HepG2 (cell line): ENCODE data around the gene KCNH8. TPM values are rescaled to one million over a fixed set of nuclear protein-coding genes. Genes with fewer than 3 reads are reported as not detected.

ENCODE experiments used
- ATAC-seq: fragments of 200-7000 bp; cut with Tn5 transposase; 3 replicates; pipeline ENCODE4 v1.9.1; 2020; ENCODE audit warnings: mild to moderate bottlenecking, moderate library complexity
- BruUV-seq: library from RNA; stranded (reverse); fragments of 400-500 nt; replicated peaks from 2 replicates; lab custom pipeline; 2021; lab: Mats Ljungman, UMichigan
- CTCF ChIA-PET: fragments of 300-600 bp; formaldehyde crosslinking; extraction: SDS; loops from one replicate; lab custom pipeline; 2021; ENCODE audit warnings: low total read pairs, inconsistent platforms, low intra/inter-chr PET ratio; lab: Yijun Ruan, JAX
- POLR2A ChIA-PET: fragments of 350-600 bp; sonication (Branson Sonifier 250); formaldehyde crosslinking; loops from one replicate; lab custom pipeline; 2020; ENCODE audit warnings: antibody characterized with exemption, inconsistent platforms; lab: Yijun Ruan, JAX
- DNase-seq: peaks from one replicate; pipeline ENCODE4 v3.0.0-alpha.2; 2015; ENCODE audit warnings: low spot score
- FAIRE-seq: peaks from 3 replicates; lab custom pipeline; 2011; peaks lifted over from hg19 to GRCh38; lab: Jason Lieb, UNC
- H2AFZ ChIP-seq: one replicate; pipeline ENCODE4 v1.6.1; 2011; ENCODE audit warnings: low read length, inconsistent platforms
- H3K27ac ChIP-seq: fragments of 300-600 bp; 3 replicates; pipeline ENCODE4 v1.8.0; 2011; ENCODE audit warnings: mixed run types, mild to moderate bottlenecking, mixed read lengths, low read length, inconsistent platforms; ENCODE audit not compliant: insufficient read depth; ENCODE audit errors: extremely low read length
- H3K27me3 ChIP-seq, 2 experiments: fragments of 200-600 bp in 1 of 2; 2 replicates in 1 of 2; 3 replicates in 1 of 2; pipeline versions ENCODE4 v1.6.0 to v1.8.0; 2011; ENCODE audit warnings: low read length in 2 of 2, mild to moderate bottlenecking in 2 of 2, moderate library complexity in 2 of 2, inconsistent platforms in 1 of 2; ENCODE audit not compliant: insufficient read depth in 2 of 2, control insufficient read depth in 1 of 2
- H3K36me3 ChIP-seq, 2 experiments: fragments of 200-600 bp in 1 of 2; replicated peaks in 1 of 2; 2 replicates in 1 of 2; 3 replicates in 1 of 2; pipeline versions ENCODE4 v1.5.1 to v1.8.0; 2011; ENCODE audit warnings: low read length in 2 of 2, inconsistent platforms in 1 of 2; ENCODE audit not compliant: insufficient read depth in 2 of 2, control insufficient read depth in 1 of 2
- H3K4me1 ChIP-seq: 2 replicates; pipeline ENCODE4 v1.5.1; 2012; ENCODE audit warnings: low read length, inconsistent platforms; ENCODE audit not compliant: insufficient read depth
- H3K4me2 ChIP-seq: 2 replicates; pipeline ENCODE4 v1.6.0; 2011; ENCODE audit warnings: low read depth, low read length, inconsistent platforms
- H3K4me3 ChIP-seq, 3 experiments: fragments of 200-600 bp in 1 of 3; sonication (generic), shearing (Covaris generic) in 1 of 3; replicated peaks in 1 of 3; 2 replicates each; pipeline ENCODE4 v1.5.1; 2011 to 2016; ENCODE audit warnings: low read length in 3 of 3, inconsistent platforms in 2 of 3, low read depth in 2 of 3, mild to moderate bottlenecking in 2 of 3, control low read depth in 1 of 3, mixed read lengths in 1 of 3; ENCODE audit not compliant: insufficient read depth in 1 of 3
- H3K79me2 ChIP-seq: one replicate; pipeline ENCODE4 v1.6.1; 2011; ENCODE audit warnings: low read length, inconsistent platforms; ENCODE audit not compliant: insufficient read depth
- H3K9ac ChIP-seq: 2 replicates; pipeline ENCODE4 v1.6.0; 2011; ENCODE audit warnings: mild to moderate bottlenecking, low read depth, low read length, inconsistent platforms; ENCODE audit not compliant: insufficient read depth
- H3K9me3 ChIP-seq: 2 replicates; pipeline ENCODE4 v1.5.1; 2012; ENCODE audit warnings: mild to moderate bottlenecking, low read length
- H4K20me1 ChIP-seq: 2 replicates; pipeline ENCODE4 v1.6.0; 2011; ENCODE audit warnings: inconsistent platforms, mild to moderate bottlenecking, low read length, moderate library complexity; ENCODE audit not compliant: insufficient read depth
- ATF7 ChIP-seq, 2 experiments: fragments of 450-650 bp in 1 of 2; sonication (generic) in 1 of 2; formaldehyde crosslinking in 1 of 2; IDR thresholded peaks; 2 replicates each; pipeline versions ENCODE4 v1.4.0 to v1.6.1; 2016 to 2020; ENCODE audit warnings: antibody characterized with exemption in 1 of 2, mild to moderate bottlenecking in 1 of 2, missing genetic modification reagents in 1 of 2
- BRCA1 ChIP-seq: sonication (generic); formaldehyde crosslinking; IDR thresholded peaks from 2 replicates; pipeline ENCODE4 v1.4.0; 2020; ENCODE audit warnings: missing genetic modification reagents
- MED13 ChIP-seq: sonication (generic); formaldehyde crosslinking; IDR thresholded peaks from 2 replicates; pipeline ENCODE4 v1.5.0; 2020; ENCODE audit warnings: missing genetic modification reagents
- NR2F2 ChIP-seq: IDR thresholded peaks from 2 replicates; pipeline ENCODE4 v1.6.1; 2012; ENCODE audit warnings: low read depth, inconsistent platforms, borderline replicate concordance
- TBP ChIP-seq: sonication (generic); formaldehyde crosslinking; IDR thresholded peaks from 2 replicates; pipeline ENCODE4 v1.5.0; 2020; ENCODE audit warnings: missing genetic modification reagents
- THRA ChIP-seq: sonication (generic); formaldehyde crosslinking; IDR thresholded peaks from 2 replicates; pipeline ENCODE4 v1.4.0; 2020; ENCODE audit warnings: missing genetic modification reagents, borderline replicate concordance
- ZFYVE20 ChIP-seq: sonication (generic); formaldehyde crosslinking; IDR thresholded peaks from 2 replicates; pipeline ENCODE4 v1.8.0; 2023; ENCODE audit warnings: low read depth, mild to moderate bottlenecking, moderate library complexity, missing genetic modification reagents, borderline replicate concordance
- ZNF143 ChIP-seq: sonication (generic); formaldehyde crosslinking; IDR thresholded peaks from 2 replicates; pipeline ENCODE4 v1.4.0; 2020; ENCODE audit warnings: missing genetic modification reagents
- ZNF800 ChIP-seq: sonication (generic); formaldehyde crosslinking; IDR thresholded peaks from 2 replicates; pipeline ENCODE4 v1.4.0; 2020; ENCODE audit warnings: missing genetic modification reagents
- WGBS: methylation state at CpG from one replicate; pipeline ENCODE4 v1.1.6; 2017; ENCODE audit warnings: low lambda C conversion rate; 5-methylcytosine and 5-hydroxymethylcytosine counted together
- in situ Hi-C: cut with HindIII; loops from 2 replicates; pipeline ENCODE4 v1.10.0; 2017; ENCODE audit warnings: low pct_unique_long_range_greater_than_20kb; ENCODE audit not compliant: extremely low pct_ligation_motif_present
- intact Hi-C: fragments of 100-400 bp; cut with micrococcal nuclease; formaldehyde crosslinking; loops from one replicate; pipeline ENCODE4 v1.10.0; 2022; ENCODE audit not compliant: unreplicated experiment
- polyA plus RNA-seq, 8 experiments: library from polyadenylated mRNA; depleted of rRNA in 3 of 8; stranded (reverse) in 7 of 8; unstranded in 1 of 8; fragments of >200 nt; fragmentation: Illumina TruSeq in 4 of 8; extraction: Trizol in 4 of 8; gene quantifications; 2 replicates each; pipeline versions ENCODE4 v1.2.1 to v1.2.3, GENCODE V29; 2011 to 2016; ENCODE audit warnings: low read depth in 4 of 8, missing spikeins in 1 of 8, mixed read lengths in 1 of 8; ENCODE audit not compliant: insufficient read depth in 1 of 8
- total RNA-seq, 5 experiments: library from RNA; depleted of rRNA; stranded (reverse); fragments of >200 nt; fragmentation: Illumina TruSeq; extraction: Trizol; gene quantifications; 2 replicates each; pipeline ENCODE4 v1.2.3, GENCODE V29; 2016; ENCODE audit warnings: low read depth in 1 of 5
- TF ChIP-seq, protein P1 (sequence below): sonication (generic); formaldehyde crosslinking; IDR thresholded peaks from 2 replicates; pipeline ENCODE4 v1.5.0; 2020; ENCODE audit warnings: mild to moderate bottlenecking, missing genetic modification reagents, borderline replicate concordance

KCNH8 gene
- total and polyA plus RNA-seq, 2 of the 13 experiments (the other 11 are each of a cell fraction or from before 2014, with no cell fraction given), result 0.04 TPM; not detected in 1

GRCh38 chr3:19346759-19347158 is 198.4 kb downstream of the KCNH8 start:
- no peaks in the 10 kb centered on the region for H3K36me3 ChIP-seq
- no peaks in the 10 kb centered on the region for H3K4me1 ChIP-seq
- DNase-seq (no peak), ATAC-seq (no peak), FAIRE-seq (no peak)
- no TSS peak for BruUV-seq
- WGBS, result 0% methylated on average over 1 of the region's 1 CpG
- intact Hi-C loops, result no loop called here
- ChIA-PET CTCF (no interaction called here), POLR2A (no interaction called here)
- H3K9ac ChIP-seq, result no peak overlapping the region
- in situ Hi-C loops, result loop anchor here (10.0 kb wide), 1 partner anchor 518 kb away; no protein-coding TSS in a partner anchor
- no peak overlapping the region for H3K4me2 ChIP-seq
- no peak for TF ChIP-seq ZNF800 (CRISPR knock-in tag)
- H4K20me1 ChIP-seq, result no peaks in the 10 kb centered on the region
- H3K27me3 ChIP-seq, result no peaks in the 10 kb centered on the region
- H3K79me2 ChIP-seq, result no peaks in the 10 kb centered on the region
- H3K27ac ChIP-seq, result no peak overlapping the region
- no peaks in the 10 kb centered on the region for H3K9me3 ChIP-seq
- H3K4me3 ChIP-seq, result no peak overlapping the region
- no peak overlapping the region for H2AFZ ChIP-seq

DNA sequence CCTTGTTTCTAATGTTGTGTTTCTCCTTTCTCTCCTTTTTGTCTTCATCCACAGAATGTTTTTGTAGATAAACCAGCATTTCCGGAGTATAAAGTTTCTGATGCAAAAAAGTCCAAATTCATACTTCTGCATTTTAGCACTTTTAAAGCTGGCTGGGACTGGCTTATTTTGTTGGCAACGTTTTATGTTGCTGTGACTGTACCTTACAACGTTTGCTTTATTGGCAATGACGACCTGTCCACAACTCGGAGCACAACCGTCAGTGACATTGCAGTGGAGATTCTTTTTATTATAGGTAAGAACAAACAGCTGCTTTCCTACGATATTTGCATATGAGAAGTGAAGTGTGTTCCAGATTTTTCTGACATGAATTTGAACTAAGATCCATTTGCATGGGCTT is 199.4 kb downstream of the KCNH8 start:
- no TSS peak for BruUV-seq
- H2AFZ ChIP-seq, result no peak overlapping the region
- CTCF ChIA-PET, result interaction anchor here (2.5 kb wide), 1 partner anchor 519 kb away, joined by 18 read pairs; no protein-coding TSS in a partner anchor
- no peaks in the 10 kb centered on the region for H3K36me3 ChIP-seq
- H4K20me1 ChIP-seq, result no peaks in the 10 kb centered on the region
- in situ Hi-C loops (loop anchor here (10.0 kb wide), 1 partner anchor 517 kb away; no protein-coding TSS in a partner anchor), intact Hi-C loops (no loop called here)
- H3K9ac ChIP-seq, result no peak overlapping the region
- no peaks in the 10 kb centered on the region for H3K79me2 ChIP-seq
- DNase-seq (no peak), ATAC-seq (no peak), FAIRE-seq (no peak)
- H3K9me3 ChIP-seq, result no peaks in the 10 kb centered on the region
- H3K4me2 ChIP-seq, result no peak overlapping the region
- WGBS, result 14% methylated on average over 7 of the region's 7 CpGs
- POLR2A ChIA-PET, result no interaction called here
- H3K4me1 ChIP-seq, result no peaks in the 10 kb centered on the region
- H3K27ac ChIP-seq, result no peak overlapping the region
- H3K27me3 ChIP-seq, result no peaks in the 10 kb centered on the region
- H3K4me3 ChIP-seq, result no peak overlapping the region
- TF ChIP-seq TBP (CRISPR knock-in tag), result no peak
- TF ChIP-seq ATF7 (IDR thresholded peaks at IDR 0.05), result no peak
- TF ChIP-seq ATF7 (CRISPR knock-in tag; IDR thresholded peaks at IDR 0.05), result no peak
- TF ChIP-seq, protein P1, sequence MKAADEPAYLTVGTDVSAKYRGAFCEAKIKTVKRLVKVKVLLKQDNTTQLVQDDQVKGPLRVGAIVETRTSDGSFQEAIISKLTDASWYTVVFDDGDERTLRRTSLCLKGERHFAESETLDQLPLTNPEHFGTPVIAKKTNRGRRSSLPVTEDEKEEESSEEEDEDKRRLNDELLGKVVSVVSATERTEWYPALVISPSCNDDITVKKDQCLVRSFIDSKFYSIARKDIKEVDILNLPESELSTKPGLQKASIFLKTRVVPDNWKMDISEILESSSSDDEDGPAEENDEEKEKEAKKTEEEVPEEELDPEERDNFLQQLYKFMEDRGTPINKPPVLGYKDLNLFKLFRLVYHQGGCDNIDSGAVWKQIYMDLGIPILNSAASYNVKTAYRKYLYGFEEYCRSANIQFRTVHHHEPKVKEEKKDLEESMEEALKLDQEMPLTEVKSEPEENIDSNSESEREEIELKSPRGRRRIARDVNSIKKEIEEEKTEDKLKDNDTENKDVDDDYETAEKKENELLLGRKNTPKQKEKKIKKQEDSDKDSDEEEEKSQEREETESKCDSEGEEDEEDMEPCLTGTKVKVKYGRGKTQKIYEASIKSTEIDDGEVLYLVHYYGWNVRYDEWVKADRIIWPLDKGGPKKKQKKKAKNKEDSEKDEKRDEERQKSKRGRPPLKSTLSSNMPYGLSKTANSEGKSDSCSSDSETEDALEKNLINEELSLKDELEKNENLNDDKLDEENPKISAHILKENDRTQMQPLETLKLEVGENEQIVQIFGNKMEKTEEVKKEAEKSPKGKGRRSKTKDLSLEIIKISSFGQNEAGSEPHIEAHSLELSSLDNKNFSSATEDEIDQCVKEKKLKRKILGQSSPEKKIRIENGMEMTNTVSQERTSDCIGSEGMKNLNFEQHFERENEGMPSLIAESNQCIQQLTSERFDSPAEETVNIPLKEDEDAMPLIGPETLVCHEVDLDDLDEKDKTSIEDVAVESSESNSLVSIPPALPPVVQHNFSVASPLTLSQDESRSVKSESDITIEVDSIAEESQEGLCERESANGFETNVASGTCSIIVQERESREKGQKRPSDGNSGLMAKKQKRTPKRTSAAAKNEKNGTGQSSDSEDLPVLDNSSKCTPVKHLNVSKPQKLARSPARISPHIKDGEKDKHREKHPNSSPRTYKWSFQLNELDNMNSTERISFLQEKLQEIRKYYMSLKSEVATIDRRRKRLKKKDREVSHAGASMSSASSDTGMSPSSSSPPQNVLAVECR (CRISPR knock-in tag), result no peak
- no peak for TF ChIP-seq ZFYVE20 (CRISPR knock-in tag)
- TF ChIP-seq ZNF143 (CRISPR knock-in tag), result no peak
- TF ChIP-seq BRCA1 (CRISPR knock-in tag), result no peak
- no peak for TF ChIP-seq NR2F2
- no peak for TF ChIP-seq THRA (CRISPR knock-in tag)
- TF ChIP-seq MED13 (CRISPR knock-in tag), result no peak
